22Rv1 (cell line): ENCODE results near the gene ADAM12.

Experiments
- ZFX ChIP-seq: fragments of 450-650 bp; IDR thresholded peaks from 2 replicates; pipeline ENCODE4 v1.6.1; 2017; ENCODE audit warnings: antibody characterized with exemption, borderline replicate concordance
- TF ChIP-seq, protein P1 (sequence below): fragments of 450-650 bp; IDR thresholded peaks from 2 replicates; pipeline ENCODE4 v1.5.1; 2017; ENCODE audit warnings: mild to moderate bottlenecking

DNA sequence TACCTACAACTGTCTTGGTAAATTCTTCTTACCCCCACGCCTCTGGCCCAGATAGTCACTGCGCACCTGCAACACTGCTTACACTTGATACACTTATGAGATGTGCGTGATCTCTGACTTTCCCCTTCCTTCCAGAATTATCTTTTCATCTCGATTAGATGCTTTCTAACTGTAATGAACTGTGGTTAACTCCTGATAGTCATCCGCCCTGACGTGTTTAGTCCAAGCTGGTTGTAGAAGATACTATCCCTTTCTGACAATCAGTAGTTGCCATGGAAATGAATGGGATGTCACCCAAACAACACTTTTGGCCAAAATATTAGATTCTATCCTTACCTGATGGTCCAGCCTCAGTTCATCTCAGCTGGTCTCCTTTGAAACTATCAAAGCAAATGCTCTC lies 241.5 kb downstream of the ADAM12 start:
- TF ChIP-seq, protein P1, sequence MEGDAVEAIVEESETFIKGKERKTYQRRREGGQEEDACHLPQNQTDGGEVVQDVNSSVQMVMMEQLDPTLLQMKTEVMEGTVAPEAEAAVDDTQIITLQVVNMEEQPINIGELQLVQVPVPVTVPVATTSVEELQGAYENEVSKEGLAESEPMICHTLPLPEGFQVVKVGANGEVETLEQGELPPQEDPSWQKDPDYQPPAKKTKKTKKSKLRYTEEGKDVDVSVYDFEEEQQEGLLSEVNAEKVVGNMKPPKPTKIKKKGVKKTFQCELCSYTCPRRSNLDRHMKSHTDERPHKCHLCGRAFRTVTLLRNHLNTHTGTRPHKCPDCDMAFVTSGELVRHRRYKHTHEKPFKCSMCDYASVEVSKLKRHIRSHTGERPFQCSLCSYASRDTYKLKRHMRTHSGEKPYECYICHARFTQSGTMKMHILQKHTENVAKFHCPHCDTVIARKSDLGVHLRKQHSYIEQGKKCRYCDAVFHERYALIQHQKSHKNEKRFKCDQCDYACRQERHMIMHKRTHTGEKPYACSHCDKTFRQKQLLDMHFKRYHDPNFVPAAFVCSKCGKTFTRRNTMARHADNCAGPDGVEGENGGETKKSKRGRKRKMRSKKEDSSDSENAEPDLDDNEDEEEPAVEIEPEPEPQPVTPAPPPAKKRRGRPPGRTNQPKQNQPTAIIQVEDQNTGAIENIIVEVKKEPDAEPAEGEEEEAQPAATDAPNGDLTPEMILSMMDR: no peak
- TF ChIP-seq ZFX: no peak
